DND-41 (cell line): ENCODE data around the gene FEM1A.
A peak's percentile ranks its signal among the peaks of the same experiment; 100 is the strongest.

Experiments used
- ATAC-seq: fragments of 200-7000 bp; cut with Tn5 transposase; 3 replicates; pipeline ENCODE4 v1.9.1; 2021; ENCODE audit warnings: low read depth; ENCODE audit not compliant: insufficient read depth
- DNase-seq: peaks from one replicate; pipeline ENCODE4 v3.0.0-alpha.2; 2020
- H2AFZ ChIP-seq: 2 replicates; pipeline ENCODE4 v1.6.0; 2012; ENCODE audit warnings: low read depth, low read length
- H3K27ac ChIP-seq: 2 replicates; pipeline ENCODE4 v1.5.1; 2012; ENCODE audit warnings: low read length, inconsistent platforms
- H3K27me3 ChIP-seq: fragments of 200-600 bp; sonication (generic); 2 replicates; pipeline ENCODE4 v1.6.0; 2012; ENCODE audit warnings: low read length, mild to moderate bottlenecking, inconsistent platforms; ENCODE audit not compliant: insufficient read depth, poor library complexity
- H3K36me3 ChIP-seq: 2 replicates; pipeline ENCODE4 v1.5.1; 2012; ENCODE audit warnings: low read length, inconsistent platforms; ENCODE audit not compliant: insufficient read depth
- H3K4me1 ChIP-seq: 2 replicates; pipeline ENCODE4 v1.5.1; 2012; ENCODE audit warnings: mild to moderate bottlenecking, low read length; ENCODE audit not compliant: insufficient read depth
- H3K4me2 ChIP-seq: 2 replicates; pipeline ENCODE4 v1.6.0; 2012; ENCODE audit warnings: mild to moderate bottlenecking, moderate library complexity, low read length, inconsistent platforms; ENCODE audit not compliant: insufficient read depth
- H3K4me3 ChIP-seq, 2 experiments: fragments of 200-600 bp in 1 of 2; shearing (Covaris generic) in 1 of 2; 2 replicates each; pipeline ENCODE4 v1.5.1; 2012 to 2016; ENCODE audit warnings: inconsistent platforms in 2 of 2, low read length in 2 of 2, mild to moderate bottlenecking in 2 of 2, low read depth in 1 of 2, moderate library complexity in 1 of 2
- H3K79me2 ChIP-seq: 2 replicates; pipeline ENCODE4 v1.6.0; 2012; ENCODE audit warnings: low read length, inconsistent platforms; ENCODE audit not compliant: insufficient read depth
- H3K9ac ChIP-seq: 2 replicates; pipeline ENCODE4 v1.6.0; 2012; ENCODE audit warnings: low read depth, mild to moderate bottlenecking, inconsistent platforms, low read length, moderate library complexity
- H3K9me3 ChIP-seq: 2 replicates; pipeline ENCODE4 v1.5.1; 2012; ENCODE audit warnings: low read length, moderate library complexity, mild to moderate bottlenecking, inconsistent platforms; ENCODE audit not compliant: insufficient read depth, severe bottlenecking
- H4K20me1 ChIP-seq: 2 replicates; pipeline ENCODE4 v1.6.0; 2012; ENCODE audit warnings: low read length; ENCODE audit not compliant: insufficient read depth
- CTCF ChIP-seq: IDR thresholded peaks from 2 replicates; pipeline ENCODE4 v1.5.1; 2012; ENCODE audit warnings: borderline replicate concordance, low read length, moderate library complexity, mild to moderate bottlenecking; ENCODE audit not compliant: poor library complexity, severe bottlenecking; ENCODE audit errors: extremely low read depth
- EZH2 ChIP-seq: IDR thresholded peaks from 3 replicates; pipeline ENCODE4 v1.6.1; 2012; ENCODE audit warnings: borderline replicate concordance, low read depth, mild to moderate bottlenecking, moderate library complexity, low read length, inconsistent platforms; ENCODE audit not compliant: severe bottlenecking

Gene FEM1A

GRCh38 chr19:4823577-4823976 lies 32.0 kb downstream of the FEM1A start:
- Histone ChIP-seq H3K79me2 (peaks cover 24% of the 10 kb centered on the region), H3K4me1 (no peaks in the 10 kb centered on the region), H3K27me3 (no peaks in the 10 kb centered on the region), H3K4me2 (no peak overlapping the region), H4K20me1 (no peaks in the 10 kb centered on the region), H3K9ac (no peak overlapping the region), H2AFZ (no peak overlapping the region), H3K36me3 (peaks cover 10% of the 10 kb centered on the region), H3K27ac (no peak overlapping the region), H3K9me3 (no peaks in the 10 kb centered on the region), H3K4me3 (no peak overlapping the region)
- ATAC-seq (no peak), DNase-seq (no peak)
- TF ChIP-seq EZH2 = no peak
- no peak for TF ChIP-seq CTCF

DNA sequence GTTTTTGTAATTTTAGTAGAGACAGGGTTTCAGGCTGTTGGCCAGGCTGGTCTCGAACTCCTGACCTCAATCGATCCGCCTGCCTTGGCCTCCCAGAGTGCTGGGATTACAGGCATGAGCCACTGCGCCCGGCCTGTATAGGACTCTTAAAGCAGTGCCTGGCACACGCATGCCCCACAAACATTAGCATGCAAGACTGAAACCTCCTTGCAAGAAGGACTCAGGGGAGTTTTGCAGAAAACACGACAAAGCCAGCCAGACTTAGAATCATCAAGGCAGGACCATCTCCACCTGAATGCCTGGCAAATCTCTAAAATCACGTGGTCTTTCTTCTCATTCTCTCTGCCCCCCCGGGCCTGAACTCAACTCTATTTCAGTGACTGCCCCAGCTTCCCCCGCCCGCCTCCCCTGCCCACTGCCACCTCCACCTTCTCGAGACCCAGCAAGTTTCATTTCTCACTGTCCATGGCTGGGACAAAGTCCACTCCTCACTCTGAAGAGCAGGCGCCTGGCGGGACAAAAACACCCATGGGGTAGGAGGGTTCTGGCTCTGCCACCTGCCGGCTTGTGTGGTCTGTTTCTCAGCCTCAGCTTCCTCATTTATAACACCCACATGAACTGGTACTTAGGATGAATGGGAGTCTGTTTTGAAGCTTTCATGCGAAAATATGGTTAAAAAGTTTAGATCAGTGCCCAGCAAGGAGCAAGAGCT lies 37.6 kb downstream of the FEM1A start:
- ATAC-seq = no peak
- Histone ChIP-seq H4K20me1 (no peaks in the 10 kb centered on the region), H3K27ac (no peak overlapping the region), H3K27me3 (no peaks in the 10 kb centered on the region), H3K36me3 (no peaks in the 10 kb centered on the region; the same call in 1 of the 2 replicates), H3K4me3 (no peak overlapping the region), H3K4me1 (peaks cover 25% of the 10 kb centered on the region), H3K79me2 (peaks cover 36% of the 10 kb centered on the region), H2AFZ (no peak overlapping the region), H3K9me3 (no peaks in the 10 kb centered on the region), H3K9ac (no peak overlapping the region), H3K4me2 (no peak overlapping the region; the same call in none of the 2 replicates)
- no peak for TF ChIP-seq CTCF
- no peak for TF ChIP-seq EZH2
- no peak for DNase-seq

DNA sequence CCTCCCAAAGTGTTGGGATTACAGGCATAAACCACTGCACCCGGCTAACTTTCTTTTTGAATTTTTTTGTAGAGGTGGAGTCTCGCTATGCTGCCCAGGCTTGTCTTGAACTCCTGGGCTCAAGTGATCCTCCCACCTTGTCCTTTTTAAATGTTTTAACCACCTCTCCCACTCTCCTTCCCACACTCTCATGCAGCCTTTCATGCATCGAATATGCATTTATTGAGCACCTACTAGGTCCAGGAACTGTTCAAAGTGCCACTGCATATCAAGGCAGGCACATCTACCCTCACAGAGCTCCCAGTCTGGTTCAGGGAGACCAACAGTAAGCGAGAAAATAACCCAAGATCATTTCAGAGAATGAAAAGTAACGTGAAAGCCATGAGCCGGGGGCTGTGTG lies 38.8 kb downstream of the FEM1A start:
- H3K4me1 ChIP-seq = peaks cover 25% of the 10 kb centered on the region
- H4K20me1 ChIP-seq = no peaks in the 10 kb centered on the region
- peak overlapping the region; percentile 69 for H3K4me2 ChIP-seq
- peak overlapping the region; percentile 72 for H3K27ac ChIP-seq
- no peaks in the 10 kb centered on the region; the same call in 1 of the 2 replicates for H3K36me3 ChIP-seq
- DNase-seq (no peak), ATAC-seq (no peak)
- H2AFZ ChIP-seq = no peak overlapping the region
- H3K4me3 ChIP-seq = peak overlapping the region; percentile 87 to 99; a peak in 3 of 4 replicates
- H3K9ac ChIP-seq = peak overlapping the region; percentile 87
- no peak for TF ChIP-seq CTCF
- no peak for TF ChIP-seq EZH2
- H3K9me3 ChIP-seq = no peaks in the 10 kb centered on the region
- H3K79me2 ChIP-seq = peaks cover 33% of the 10 kb centered on the region
- no peaks in the 10 kb centered on the region for H3K27me3 ChIP-seq
